Measurements from ENCODE around the gene MBNL3. TPM values are rescaled to one million over a fixed set of nuclear protein-coding genes. Genes with fewer than 3 reads are reported as not detected.

The MBNL3 gene
- total RNA-seq, 1 experiment from 2014 or later, result 195 TPM

GRCh38 chrX:132413459-132413858 is 75.4 kb downstream of the MBNL3 start:
- Mint-ChIP-seq H3K27me3 (ENCODE audit: insufficient read depth, unreplicated experiment) (no peaks in the 10 kb centered on the region), H3K4me3 (ENCODE audit: unreplicated experiment) (peak overlapping the region; percentile 73), H3K36me3 (ENCODE audit: insufficient read depth, unreplicated experiment) (peaks cover 28% of the 10 kb centered on the region), H3K27ac (ENCODE audit: unreplicated experiment) (peak overlapping the region; percentile 93), H3K9me3 (ENCODE audit: unreplicated experiment) (no peaks in the 10 kb centered on the region), H3K4me1 (ENCODE audit: low read depth, unreplicated experiment) (peaks cover 8% of the 10 kb centered on the region)
- POLR2A ChIA-PET, result interaction anchor here (0.6 kb wide), 1 partner anchor 75 kb away, joined by 3 read pairs; the partner anchor contains the start of gene MBNL3
- TF ChIP-seq, protein P1, sequence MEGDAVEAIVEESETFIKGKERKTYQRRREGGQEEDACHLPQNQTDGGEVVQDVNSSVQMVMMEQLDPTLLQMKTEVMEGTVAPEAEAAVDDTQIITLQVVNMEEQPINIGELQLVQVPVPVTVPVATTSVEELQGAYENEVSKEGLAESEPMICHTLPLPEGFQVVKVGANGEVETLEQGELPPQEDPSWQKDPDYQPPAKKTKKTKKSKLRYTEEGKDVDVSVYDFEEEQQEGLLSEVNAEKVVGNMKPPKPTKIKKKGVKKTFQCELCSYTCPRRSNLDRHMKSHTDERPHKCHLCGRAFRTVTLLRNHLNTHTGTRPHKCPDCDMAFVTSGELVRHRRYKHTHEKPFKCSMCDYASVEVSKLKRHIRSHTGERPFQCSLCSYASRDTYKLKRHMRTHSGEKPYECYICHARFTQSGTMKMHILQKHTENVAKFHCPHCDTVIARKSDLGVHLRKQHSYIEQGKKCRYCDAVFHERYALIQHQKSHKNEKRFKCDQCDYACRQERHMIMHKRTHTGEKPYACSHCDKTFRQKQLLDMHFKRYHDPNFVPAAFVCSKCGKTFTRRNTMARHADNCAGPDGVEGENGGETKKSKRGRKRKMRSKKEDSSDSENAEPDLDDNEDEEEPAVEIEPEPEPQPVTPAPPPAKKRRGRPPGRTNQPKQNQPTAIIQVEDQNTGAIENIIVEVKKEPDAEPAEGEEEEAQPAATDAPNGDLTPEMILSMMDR (IDR thresholded peaks at IDR 0.05; ENCODE audit: insufficient read depth in 1 of 2, low read depth in 1 of 2, low read length in 1 of 2, severe bottlenecking in 1 of 2, unreplicated experiment in 1 of 2), result peak; percentile 34 to 43
- Histone ChIP-seq H3K4me3 (ENCODE audit: low read depth, low read length) (peak overlapping the region; percentile 32), H3K4me1 (peaks cover 28% of the 10 kb centered on the region), H3K27me3 (replicated peaks; ENCODE audit: control insufficient read depth, insufficient read depth, low read length) (no peaks in the 10 kb centered on the region), H3K36me3 (ENCODE audit: control insufficient read depth, insufficient read depth, low read length) (no peaks in the 10 kb centered on the region), H3K9me3 (no peaks in the 10 kb centered on the region)
- DNase-seq, result peak; percentile 74
- BruUV-seq (replicated peaks), result no TSS peak
- CTCF ChIA-PET, result interaction anchor here (0.6 to 1.9 kb wide), 10 partner anchors 36 to 321 kb away, joined by 3 to 10 read pairs (median 6); partner anchors contain the start of gene MBNL3
- intact Hi-C loops (cut with micrococcal nuclease; ENCODE audit: unreplicated experiment), result loop anchor here (1.0 to 5.0 kb wide), 6 partner anchors 39 to 391 kb away; partner anchors contain the start of genes MBNL3 and STK26

- no TSS peak for BruUV-seq (replicated peaks)
- peaks cover 31% of the 10 kb centered on the region for H3K4me1 ChIP-seq
- peak overlapping the region; percentile 73 for H3K4me3 Mint-ChIP-seq (ENCODE audit: unreplicated experiment)
Observed at GRCh38 chrX:132412208-132412607, 76.6 kb downstream of the MBNL3 start.

DNA sequence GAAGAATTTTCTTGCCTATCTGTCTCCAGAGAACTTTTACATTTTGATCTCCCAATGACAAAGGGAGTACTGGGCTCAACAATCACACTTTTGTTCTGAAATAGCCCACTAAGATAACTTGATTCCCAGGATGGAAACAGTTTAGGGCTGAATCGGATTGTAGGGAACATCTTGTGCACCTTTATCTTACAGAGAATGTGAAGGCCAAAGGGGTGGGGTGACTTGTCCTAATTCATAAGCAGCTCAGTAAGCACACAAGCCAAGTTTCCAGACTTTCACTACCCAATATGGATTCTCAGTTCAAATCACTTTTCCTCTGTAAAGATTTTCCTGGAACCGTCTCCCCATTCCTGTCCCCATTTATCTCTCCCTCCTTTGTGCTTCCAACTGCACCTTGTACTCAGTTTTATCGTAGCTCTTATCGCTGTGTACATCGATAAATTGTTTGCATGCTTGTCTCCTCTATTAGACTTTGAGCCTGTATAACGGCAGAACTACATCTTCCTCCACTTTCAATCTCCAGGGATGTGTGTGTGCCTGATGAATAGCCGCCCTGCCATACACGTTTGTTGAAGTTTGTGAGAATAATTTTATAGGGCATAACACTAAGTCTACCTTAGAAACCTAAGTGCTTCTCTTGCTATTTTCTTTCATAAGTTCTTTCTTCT is 77.4 kb downstream of the MBNL3 start:
- CTCF ChIA-PET, result interaction anchor here (0.8 to 1.7 kb wide), 3 partner anchors 18 to 181 kb away, joined by 3 to 5 read pairs (median 4); no protein-coding TSS in a partner anchor

More at GRCh38 chrX:132412208-132412607, 76.6 kb downstream of the MBNL3 start:
- Mint-ChIP-seq H3K36me3 (ENCODE audit: insufficient read depth, unreplicated experiment) (peaks cover 37% of the 10 kb centered on the region), H3K9me3 (ENCODE audit: unreplicated experiment) (no peaks in the 10 kb centered on the region), H3K27me3 (ENCODE audit: insufficient read depth, unreplicated experiment) (no peaks in the 10 kb centered on the region), H3K4me1 (ENCODE audit: low read depth, unreplicated experiment) (peaks cover 18% of the 10 kb centered on the region), H3K27ac (ENCODE audit: unreplicated experiment) (peak overlapping the region; percentile 93)
- ChIA-PET POLR2A (no interaction called here), CTCF (interaction anchor here (1.5 to 1.9 kb wide), 5 partner anchors 71 to 203 kb away, joined by 4 to 10 read pairs (median 6); partner anchors contain the start of gene MBNL3)
- H3K36me3 ChIP-seq (ENCODE audit: control insufficient read depth, insufficient read depth, low read length), result no peaks in the 10 kb centered on the region
- H3K27me3 ChIP-seq (replicated peaks; ENCODE audit: control insufficient read depth, insufficient read depth, low read length), result no peaks in the 10 kb centered on the region
- intact Hi-C loops (cut with micrococcal nuclease; ENCODE audit: unreplicated experiment), result loop anchor here (2.0 to 5.0 kb wide), 5 partner anchors 40 to 389 kb away; partner anchors contain the start of gene STK26
- peak; percentile 62 to 66 for DNase-seq
- TF ChIP-seq, protein P1 (IDR thresholded peaks at IDR 0.05; ENCODE audit: insufficient read depth in 1 of 2, low read depth in 1 of 2, low read length in 1 of 2, severe bottlenecking in 1 of 2, unreplicated experiment in 1 of 2), result no peak
- H3K4me3 ChIP-seq (ENCODE audit: low read depth, low read length), result peak overlapping the region; percentile 32
- no peaks in the 10 kb centered on the region for H3K9me3 ChIP-seq

More for the DNA sequence above, 77.4 kb downstream of the MBNL3 start:
- intact Hi-C loops (cut with micrococcal nuclease; ENCODE audit: unreplicated experiment), result loop anchor here (1.0 to 5.0 kb wide), 4 partner anchors 41 to 201 kb away; no protein-coding TSS in a partner anchor
- Mint-ChIP-seq H3K36me3 (ENCODE audit: insufficient read depth, unreplicated experiment) (peaks cover 37% of the 10 kb centered on the region), H3K27ac (ENCODE audit: unreplicated experiment) (peak overlapping the region; percentile 93), H3K4me1 (ENCODE audit: low read depth, unreplicated experiment) (peaks cover 18% of the 10 kb centered on the region), H3K9me3 (ENCODE audit: unreplicated experiment) (no peaks in the 10 kb centered on the region), H3K4me3 (ENCODE audit: unreplicated experiment) (peak overlapping the region; percentile 73), H3K27me3 (ENCODE audit: insufficient read depth, unreplicated experiment) (no peaks in the 10 kb centered on the region)
- H3K9me3 ChIP-seq, result no peaks in the 10 kb centered on the region
- POLR2A ChIA-PET, result no interaction called here
- TF ChIP-seq, protein P1 (IDR thresholded peaks at IDR 0.05; ENCODE audit: insufficient read depth in 1 of 2, low read depth in 1 of 2, low read length in 1 of 2, severe bottlenecking in 1 of 2, unreplicated experiment in 1 of 2), result no peak
- BruUV-seq (replicated peaks), result no TSS peak
- peaks cover 31% of the 10 kb centered on the region for H3K4me1 ChIP-seq
- H3K36me3 ChIP-seq (ENCODE audit: control insufficient read depth, insufficient read depth, low read length), result no peaks in the 10 kb centered on the region
- H3K27me3 ChIP-seq (replicated peaks; ENCODE audit: control insufficient read depth, insufficient read depth, low read length), result no peaks in the 10 kb centered on the region
- peak overlapping the region; percentile 32 for H3K4me3 ChIP-seq (ENCODE audit: low read depth, low read length)
- peak; percentile 27 to 36 for DNase-seq

Measured in Caco-2 (cell line).